K562 (cell line): ENCODE data around the gene GPR32. TPM values are rescaled to one million over a fixed set of nuclear protein-coding genes. Genes with fewer than 3 reads are reported as not detected.

ENCODE experiments used
- BRCA1 ChIP-seq, 2 experiments: fragments of 450-650 bp in 1 of 2; sonication (generic) in 1 of 2; formaldehyde crosslinking in 1 of 2; IDR thresholded peaks; 2 replicates each; pipeline versions ENCODE4 v1.5.0 to v1.6.1; 2017 to 2020; ENCODE audit warnings: mild to moderate bottlenecking in 1 of 2, missing genetic modification reagents in 1 of 2
- BRD9 ChIP-seq: fragments of 450-650 bp; IDR thresholded peaks from 2 replicates; pipeline ENCODE4 v1.6.1; 2018; ENCODE audit warnings: low read depth; ENCODE audit not compliant: partially characterized antibody
- HDAC6 ChIP-seq: IDR thresholded peaks from 2 replicates; pipeline ENCODE4 v1.6.1; 2012; ENCODE audit warnings: low read depth, mild to moderate bottlenecking, control low read depth, inconsistent platforms, low read length, moderate library complexity
- KAT8 ChIP-seq: fragments of 450-650 bp; IDR thresholded peaks from 2 replicates; pipeline ENCODE4 v1.6.1; 2016; ENCODE audit warnings: low read depth, mild to moderate bottlenecking
- KLF16 ChIP-seq: IDR thresholded peaks from 2 replicates; pipeline ENCODE4 v1.6.1; 2016; ENCODE audit warnings: antibody characterized with exemption
- MCM7 ChIP-seq, 2 experiments: fragments of 450-650 bp; IDR thresholded peaks; 2 replicates each; pipeline ENCODE4 v1.6.1; 2016 to 2018
- MECOM ChIP-seq: fragments of 250-450 bp; sonication (Bioruptor Pico); IDR thresholded peaks from 2 replicates; pipeline ENCODE4 v1.8.0; 2022; ENCODE audit warnings: inconsistent platforms
- POU5F1 ChIP-seq: fragments of 150-350 bp; IDR thresholded peaks from 2 replicates; pipeline ENCODE4 v1.6.1; 2014; ENCODE audit warnings: borderline replicate concordance, low read length, low read depth, mild to moderate bottlenecking; ENCODE audit not compliant: partially characterized antibody
- PTRF ChIP-seq: fragments of 450-650 bp; IDR thresholded peaks from 2 replicates; pipeline ENCODE4 v1.6.1; 2016; ENCODE audit warnings: mild to moderate bottlenecking, missing genetic modification characterization, missing compliant biosample characterization
- RNF2 ChIP-seq: sonication (generic); IDR thresholded peaks from 2 replicates; pipeline ENCODE4 v1.6.1; 2016
- SAP30 ChIP-seq: fragments of 200-600 bp; sonication (generic); IDR thresholded peaks from 2 replicates; pipeline ENCODE4 v1.6.1; 2012; ENCODE audit warnings: borderline replicate concordance, low read depth, mild to moderate bottlenecking, moderate library complexity, low read length, control low read depth, inconsistent platforms; ENCODE audit not compliant: insufficient read depth, poor library complexity, severe bottlenecking
- SMARCB1 ChIP-seq: IDR thresholded peaks from 2 replicates; pipeline ENCODE4 v1.6.1; 2011; ENCODE audit warnings: improper control_type of control experiment, low read depth; ENCODE audit not compliant: insufficient read length
- ZNF134 ChIP-seq: fragments of 250-450 bp; sonication (Bioruptor Pico); conservative IDR thresholded peaks from 2 replicates; pipeline ENCODE4 v1.4.0; 2020
- ZNF75A ChIP-seq: fragments of 450-650 bp; formaldehyde crosslinking; IDR thresholded peaks from 2 replicates; pipeline ENCODE4 v1.4.0; 2020; ENCODE audit warnings: mild to moderate bottlenecking
- polyA plus RNA-seq, 8 experiments: library from polyadenylated mRNA; depleted of rRNA in 4 of 8; stranded (reverse) in 5 of 8; unstranded in 3 of 8; fragments of >200 nt; fragmentation: Nextera tagmentation in 2 of 8; fragmentation: Illumina TruSeq in 1 of 8; extraction: Ambion mirVana in 2 of 8; extraction: Trizol in 1 of 8; gene quantifications; 2 replicates each; pipeline versions ENCODE4 v1.2.1 to v1.2.3, GENCODE V29; 2011 to 2014; ENCODE audit warnings: inconsistent platforms in 1 of 8, missing spikeins in 1 of 8
- total RNA-seq, 7 experiments: library from RNA; depleted of rRNA in 6 of 7; stranded (reverse); fragments of >200 nt in 6 of 7; fragmentation: Illumina TruSeq in 2 of 7; extraction: Trizol in 2 of 7; gene quantifications; 2 replicates each; pipeline versions ENCODE4 v1.2.1 to v1.2.3, GENCODE V29; 2011 to 2021; ENCODE audit warnings: low replicate concordance in 1 of 7
- TF ChIP-seq, protein P1 (sequence below), 3 experiments: fragments of 200-800 bp in 1 of 3; sonication (Bioruptor generic) in 1 of 3; sonication (generic) in 1 of 3; formaldehyde crosslinking in 1 of 3; IDR thresholded peaks; 2 replicates each; pipeline versions ENCODE4 v1.6.1 to v1.8.0; 2016 to 2022; ENCODE audit warnings: mild to moderate bottlenecking in 2 of 3, missing compliant biosample characterization in 2 of 3, missing genetic modification characterization in 2 of 3, missing genetic modification reagents in 1 of 3
- TF ChIP-seq, protein P2 (sequence below): fragments of 250-450 bp; sonication (Bioruptor Pico); IDR thresholded peaks from 2 replicates; pipeline ENCODE4 v1.5.1; 2021; ENCODE audit warnings: mild to moderate bottlenecking
- TF ChIP-seq, protein P3 (sequence below): fragments of 250-450 bp; sonication (Bioruptor Pico); IDR thresholded peaks from 2 replicates; pipeline ENCODE4 v1.5.0; 2021
- TF ChIP-seq, protein P4 (sequence below): fragments of 250-450 bp; sonication (Bioruptor Pico); IDR thresholded peaks from 2 replicates; pipeline ENCODE4 v1.9.0; 2021; ENCODE audit warnings: mild to moderate bottlenecking, inconsistent platforms
- TF ChIP-seq, protein P5 (sequence below): fragments of 250-450 bp; sonication (Bioruptor Pico); IDR thresholded peaks from 2 replicates; pipeline ENCODE4 v1.8.0; 2022; ENCODE audit warnings: moderate library complexity, mild to moderate bottlenecking, inconsistent platforms

The GPR32 gene
- total and polyA plus RNA-seq, 9 of the 15 experiments (the other 6 are each of a cell fraction or from before 2014, with no cell fraction given) = not detected

DNA sequence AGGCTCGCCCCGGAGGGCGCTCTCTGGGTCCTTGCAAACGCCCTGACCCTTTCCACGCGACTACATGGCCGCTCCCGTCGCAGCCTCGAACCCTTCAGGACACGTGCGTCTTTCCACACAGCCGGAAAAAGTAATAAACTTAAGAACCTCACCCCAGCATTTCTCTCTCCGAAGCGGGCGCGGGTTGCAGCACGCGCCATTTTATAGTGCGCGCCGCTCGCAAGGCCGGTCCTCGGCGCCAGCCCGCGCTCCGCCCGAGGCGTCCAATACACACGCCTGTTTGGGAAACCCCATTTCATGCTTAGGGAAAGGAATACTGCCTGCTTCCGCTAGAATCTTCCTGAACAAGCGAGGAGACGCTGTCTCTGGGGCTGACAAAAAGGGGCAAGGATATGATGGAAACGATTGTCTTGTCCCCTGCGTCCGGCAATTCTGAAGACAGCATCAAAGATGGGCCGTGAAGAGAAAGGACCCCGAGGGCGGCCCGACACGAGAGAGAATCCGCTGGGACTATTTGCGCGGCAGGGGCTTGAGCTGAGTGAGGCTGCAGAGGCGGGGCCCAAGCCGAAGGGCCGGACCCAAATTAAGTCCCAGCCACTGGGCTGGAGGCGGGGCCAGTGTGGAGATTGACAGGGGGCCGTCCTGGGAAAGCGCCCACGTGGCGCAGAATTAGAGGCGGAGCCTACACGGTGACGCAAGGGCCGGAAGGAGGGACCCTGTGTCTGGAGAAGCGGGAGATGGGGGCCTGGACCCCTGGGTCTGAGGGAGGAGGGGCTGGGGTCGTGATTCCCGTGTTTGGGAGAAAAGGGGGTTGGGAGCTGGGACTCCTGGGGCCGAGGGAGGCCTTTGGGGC, 34.4 kb downstream of the GPR32 start (continued):
- 0 out of 2 replicates have a peak, but pooled peaks have one; percentile 55 for TF ChIP-seq KAT8
- TF ChIP-seq BRD9 = peak; percentile 65
- TF ChIP-seq, protein P1, sequence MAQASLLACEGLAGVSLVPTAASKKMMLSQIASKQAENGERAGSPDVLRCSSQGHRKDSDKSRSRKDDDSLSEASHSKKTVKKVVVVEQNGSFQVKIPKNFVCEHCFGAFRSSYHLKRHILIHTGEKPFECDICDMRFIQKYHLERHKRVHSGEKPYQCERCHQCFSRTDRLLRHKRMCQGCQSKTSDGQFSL (CRISPR knock-in tag; IDR thresholded peaks at IDR 0.05) = no peak
- TF ChIP-seq, protein P1 (tag; IDR thresholded peaks at IDR 0.05) = no peak
- no peak for TF ChIP-seq MECOM
- TF ChIP-seq PTRF (tag) = no peak
- TF ChIP-seq SMARCB1 = no peak
- TF ChIP-seq, protein P2, sequence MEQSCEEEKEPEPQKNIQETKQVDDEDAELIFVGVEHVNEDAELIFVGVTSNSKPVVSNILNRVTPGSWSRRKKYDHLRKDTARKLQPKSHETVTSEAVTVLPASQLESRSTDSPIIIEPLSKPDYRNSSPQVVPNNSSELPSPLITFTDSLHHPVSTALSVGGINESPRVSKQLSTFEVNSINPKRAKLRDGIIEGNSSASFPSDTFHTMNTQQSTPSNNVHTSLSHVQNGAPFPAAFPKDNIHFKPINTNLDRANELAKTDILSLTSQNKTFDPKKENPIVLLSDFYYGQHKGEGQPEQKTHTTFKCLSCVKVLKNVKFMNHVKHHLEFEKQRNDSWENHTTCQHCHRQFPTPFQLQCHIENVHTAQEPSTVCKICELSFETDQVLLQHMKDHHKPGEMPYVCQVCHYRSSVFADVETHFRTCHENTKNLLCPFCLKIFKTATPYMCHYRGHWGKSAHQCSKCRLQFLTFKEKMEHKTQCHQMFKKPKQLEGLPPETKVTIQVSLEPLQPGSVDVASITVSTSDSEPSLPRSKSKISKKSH (CRISPR knock-in tag) = no peak
- TF ChIP-seq, protein P3, sequence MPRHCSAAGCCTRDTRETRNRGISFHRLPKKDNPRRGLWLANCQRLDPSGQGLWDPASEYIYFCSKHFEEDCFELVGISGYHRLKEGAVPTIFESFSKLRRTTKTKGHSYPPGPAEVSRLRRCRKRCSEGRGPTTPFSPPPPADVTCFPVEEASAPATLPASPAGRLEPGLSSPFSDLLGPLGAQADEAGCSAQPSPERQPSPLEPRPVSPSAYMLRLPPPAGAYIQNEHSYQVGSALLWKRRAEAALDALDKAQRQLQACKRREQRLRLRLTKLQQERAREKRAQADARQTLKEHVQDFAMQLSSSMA = peak; percentile 82; the same call in 1 of the 2 replicates
- 0 out of 2 replicates have a peak, but pooled peaks have one; percentile 21 for TF ChIP-seq ZNF75A (CRISPR knock-in tag)
- TF ChIP-seq KLF16 = no peak
- no peak for TF ChIP-seq ZNF134
- TF ChIP-seq, protein P4, sequence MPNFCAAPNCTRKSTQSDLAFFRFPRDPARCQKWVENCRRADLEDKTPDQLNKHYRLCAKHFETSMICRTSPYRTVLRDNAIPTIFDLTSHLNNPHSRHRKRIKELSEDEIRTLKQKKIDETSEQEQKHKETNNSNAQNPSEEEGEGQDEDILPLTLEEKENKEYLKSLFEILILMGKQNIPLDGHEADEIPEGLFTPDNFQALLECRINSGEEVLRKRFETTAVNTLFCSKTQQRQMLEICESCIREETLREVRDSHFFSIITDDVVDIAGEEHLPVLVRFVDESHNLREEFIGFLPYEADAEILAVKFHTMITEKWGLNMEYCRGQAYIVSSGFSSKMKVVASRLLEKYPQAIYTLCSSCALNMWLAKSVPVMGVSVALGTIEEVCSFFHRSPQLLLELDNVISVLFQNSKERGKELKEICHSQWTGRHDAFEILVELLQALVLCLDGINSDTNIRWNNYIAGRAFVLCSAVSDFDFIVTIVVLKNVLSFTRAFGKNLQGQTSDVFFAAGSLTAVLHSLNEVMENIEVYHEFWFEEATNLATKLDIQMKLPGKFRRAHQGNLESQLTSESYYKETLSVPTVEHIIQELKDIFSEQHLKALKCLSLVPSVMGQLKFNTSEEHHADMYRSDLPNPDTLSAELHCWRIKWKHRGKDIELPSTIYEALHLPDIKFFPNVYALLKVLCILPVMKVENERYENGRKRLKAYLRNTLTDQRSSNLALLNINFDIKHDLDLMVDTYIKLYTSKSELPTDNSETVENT (CRISPR knock-in tag) = peak; percentile 81; the same call in 1 of the 2 replicates
- no peak for TF ChIP-seq BRCA1 (IDR thresholded peaks at IDR 0.05)
- TF ChIP-seq BRCA1 (CRISPR knock-in tag; IDR thresholded peaks at IDR 0.05) = no peak
- peak; percentile 42; the same call in 1 of the 2 replicates for TF ChIP-seq RNF2
- TF ChIP-seq HDAC6 = no peak
- TF ChIP-seq SAP30 = peak; percentile 95
- TF ChIP-seq POU5F1 = peak; percentile 14
- TF ChIP-seq, protein P5, sequence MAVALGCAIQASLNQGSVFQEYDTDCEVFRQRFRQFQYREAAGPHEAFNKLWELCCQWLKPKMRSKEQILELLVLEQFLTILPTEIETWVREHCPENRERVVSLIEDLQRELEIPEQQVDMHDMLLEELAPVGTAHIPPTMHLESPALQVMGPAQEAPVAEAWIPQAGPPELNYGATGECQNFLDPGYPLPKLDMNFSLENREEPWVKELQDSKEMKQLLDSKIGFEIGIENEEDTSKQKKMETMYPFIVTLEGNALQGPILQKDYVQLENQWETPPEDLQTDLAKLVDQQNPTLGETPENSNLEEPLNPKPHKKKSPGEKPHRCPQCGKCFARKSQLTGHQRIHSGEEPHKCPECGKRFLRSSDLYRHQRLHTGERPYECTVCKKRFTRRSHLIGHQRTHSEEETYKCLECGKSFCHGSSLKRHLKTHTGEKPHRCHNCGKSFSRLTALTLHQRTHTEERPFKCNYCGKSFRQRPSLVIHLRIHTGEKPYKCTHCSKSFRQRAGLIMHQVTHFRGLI (CRISPR knock-in tag) = no peak
- no peak for TF ChIP-seq MCM7 (IDR thresholded peaks at IDR 0.05)
